Astrocyte (in vitro differentiated cells and primary cell): ENCODE results near the gene EXD3. TPM values are rescaled to one million over a fixed set of nuclear protein-coding genes. Genes with fewer than 3 reads are reported as not detected.

Source experiments
- DNase-seq: peaks from one replicate; pipeline ENCODE4 v3.0.0-alpha.2; 2010; ENCODE audit warnings: low read depth
- FAIRE-seq: peaks from 2 replicates; lab custom pipeline; 2011; peaks lifted over from hg19 to GRCh38; lab: Jason Lieb, UNC
- H2AFZ ChIP-seq: 2 replicates; pipeline ENCODE4 v1.6.0; 2012; ENCODE audit warnings: low read depth, low read length, inconsistent platforms
- H3K27ac ChIP-seq: 2 replicates; pipeline ENCODE4 v1.5.1; 2011; ENCODE audit warnings: low read depth, low read length, inconsistent platforms
- H3K27me3 ChIP-seq: 2 replicates; pipeline ENCODE4 v1.6.0; 2011; ENCODE audit warnings: low read length, inconsistent platforms; ENCODE audit not compliant: insufficient read depth
- H3K36me3 ChIP-seq: 2 replicates; pipeline ENCODE4 v1.5.1; 2011; ENCODE audit warnings: low read length, inconsistent platforms; ENCODE audit not compliant: insufficient read depth
- H3K4me1 ChIP-seq: 2 replicates; pipeline ENCODE4 v1.5.1; 2011; ENCODE audit warnings: low read length, inconsistent platforms; ENCODE audit not compliant: insufficient read depth
- H3K4me2 ChIP-seq: 2 replicates; pipeline ENCODE4 v1.6.0; 2012; ENCODE audit warnings: low read length, inconsistent platforms
- H3K4me3 ChIP-seq: 2 replicates; pipeline ENCODE4 v1.5.1; 2011; ENCODE audit warnings: low read depth, mild to moderate bottlenecking, low read length, inconsistent platforms; ENCODE audit not compliant: insufficient read depth
- H3K79me2 ChIP-seq: 2 replicates; pipeline ENCODE4 v1.6.0; 2012; ENCODE audit warnings: mild to moderate bottlenecking, low read length, inconsistent platforms; ENCODE audit not compliant: insufficient read depth
- H3K9ac ChIP-seq: 2 replicates; pipeline ENCODE4 v1.6.0; 2012; ENCODE audit warnings: mild to moderate bottlenecking, low read length, inconsistent platforms
- H3K9me3 ChIP-seq: 2 replicates; pipeline ENCODE4 v1.5.1; 2012; ENCODE audit warnings: low read depth, mild to moderate bottlenecking, low read length, inconsistent platforms; ENCODE audit not compliant: insufficient read depth
- H4K20me1 ChIP-seq: 2 replicates; pipeline ENCODE4 v1.6.0; 2012; ENCODE audit warnings: low read length, inconsistent platforms; ENCODE audit not compliant: insufficient read depth
- H3K27ac Mint-ChIP-seq: one replicate; pipeline ENCODE4 v1.8.0; 2021; ENCODE audit warnings: mild to moderate bottlenecking, mixed read lengths; ENCODE audit not compliant: unreplicated experiment
- H3K27me3 Mint-ChIP-seq: one replicate; pipeline ENCODE4 v1.8.0; 2021; ENCODE audit warnings: low read depth, mixed read lengths; ENCODE audit not compliant: unreplicated experiment
- H3K36me3 Mint-ChIP-seq: one replicate; pipeline ENCODE4 v1.8.0; 2021; ENCODE audit warnings: low read depth, mixed read lengths; ENCODE audit not compliant: unreplicated experiment
- H3K4me1 Mint-ChIP-seq: one replicate; pipeline ENCODE4 v1.8.0; 2021; ENCODE audit warnings: low read depth, mixed read lengths; ENCODE audit not compliant: unreplicated experiment
- H3K4me3 Mint-ChIP-seq: one replicate; pipeline ENCODE4 v1.8.0; 2021; ENCODE audit warnings: mild to moderate bottlenecking, moderate library complexity, mixed read lengths; ENCODE audit not compliant: unreplicated experiment
- H3K9me3 Mint-ChIP-seq: one replicate; pipeline ENCODE4 v1.8.0; 2021; ENCODE audit warnings: mild to moderate bottlenecking, mixed read lengths; ENCODE audit not compliant: unreplicated experiment
- EZH2 ChIP-seq: IDR thresholded peaks from 2 replicates; pipeline ENCODE4 v1.6.1; 2012; ENCODE audit warnings: mild to moderate bottlenecking, low read length, inconsistent platforms; ENCODE audit not compliant: insufficient read depth
- total RNA-seq: library from RNA; stranded (reverse); gene quantifications from 2 replicates; pipeline ENCODE4 v1.2.1, GENCODE V29; 2021
- TF ChIP-seq, protein P1 (sequence below): IDR thresholded peaks from 2 replicates; pipeline ENCODE4 v1.5.1; 2011; ENCODE audit warnings: low read depth, mild to moderate bottlenecking, inconsistent platforms, low read length, moderate library complexity; ENCODE audit not compliant: insufficient read depth

The EXD3 gene
- total RNA-seq, 1 donor from 2014 or later, result 8.5 TPM

DNA sequence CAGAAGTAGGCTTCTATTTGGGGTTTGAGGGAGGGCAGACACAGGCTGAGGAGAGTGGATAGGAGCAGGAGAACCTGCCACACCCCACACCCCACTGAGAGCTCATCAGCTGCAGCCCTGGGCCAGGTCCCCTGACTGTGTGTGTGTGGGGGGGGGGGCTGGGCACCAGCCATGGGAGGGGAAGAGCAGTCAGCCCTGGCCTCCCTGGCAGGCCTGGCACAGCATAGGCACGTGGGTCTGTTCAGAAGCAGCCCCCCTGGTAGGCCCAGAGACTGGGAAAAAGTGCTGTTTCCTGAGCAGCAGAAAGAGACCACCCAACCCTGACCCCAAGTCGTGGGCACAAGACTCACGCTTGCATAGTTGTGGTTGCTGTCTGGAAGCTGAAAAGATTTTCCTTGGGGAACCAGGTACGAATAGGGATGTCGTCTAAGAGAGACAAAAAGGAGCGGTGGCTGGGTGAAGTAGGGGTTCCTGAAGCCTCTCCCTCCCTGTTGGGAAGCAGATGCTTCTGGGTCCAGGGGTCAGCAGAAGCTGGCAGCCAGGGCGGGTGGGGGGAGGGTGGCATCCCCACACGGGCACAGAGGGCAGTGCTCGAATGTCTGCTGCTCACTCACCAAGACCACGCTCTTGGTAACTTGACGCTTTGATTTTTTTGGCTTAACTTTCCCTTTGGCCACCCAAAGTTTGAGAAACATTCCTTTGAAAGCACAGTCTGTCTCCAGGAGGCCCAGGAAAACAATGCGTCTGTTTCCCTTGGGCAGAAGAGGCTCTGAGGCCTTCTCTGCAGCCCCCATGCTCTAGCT is 33.3 kb upstream of the EXD3 start:
- Mint-ChIP-seq H3K36me3 (peaks cover 3% of the 10 kb centered on the region), H3K4me1 (peaks cover 10% of the 10 kb centered on the region), H3K9me3 (no peaks in the 10 kb centered on the region), H3K27ac (no peak overlapping the region), H3K4me3 (peak overlapping the region; percentile 66), H3K27me3 (no peaks in the 10 kb centered on the region)
- Histone ChIP-seq H3K27me3 (no peaks in the 10 kb centered on the region), H3K36me3 (peaks cover 3% of the 10 kb centered on the region), H3K9me3 (no peaks in the 10 kb centered on the region), H3K27ac (peak overlapping the region; percentile 39), H3K4me1 (peaks cover 48% of the 10 kb centered on the region), H3K4me2 (peak overlapping the region; percentile 96), H3K9ac (peak overlapping the region; percentile 34), H3K4me3 (no peak overlapping the region), H3K79me2 (no peaks in the 10 kb centered on the region), H4K20me1 (peaks cover 51% of the 10 kb centered on the region), H2AFZ (no peak overlapping the region)
- peak; percentile 67 for DNase-seq
- TF ChIP-seq EZH2, result no peak
- TF ChIP-seq, protein P1, sequence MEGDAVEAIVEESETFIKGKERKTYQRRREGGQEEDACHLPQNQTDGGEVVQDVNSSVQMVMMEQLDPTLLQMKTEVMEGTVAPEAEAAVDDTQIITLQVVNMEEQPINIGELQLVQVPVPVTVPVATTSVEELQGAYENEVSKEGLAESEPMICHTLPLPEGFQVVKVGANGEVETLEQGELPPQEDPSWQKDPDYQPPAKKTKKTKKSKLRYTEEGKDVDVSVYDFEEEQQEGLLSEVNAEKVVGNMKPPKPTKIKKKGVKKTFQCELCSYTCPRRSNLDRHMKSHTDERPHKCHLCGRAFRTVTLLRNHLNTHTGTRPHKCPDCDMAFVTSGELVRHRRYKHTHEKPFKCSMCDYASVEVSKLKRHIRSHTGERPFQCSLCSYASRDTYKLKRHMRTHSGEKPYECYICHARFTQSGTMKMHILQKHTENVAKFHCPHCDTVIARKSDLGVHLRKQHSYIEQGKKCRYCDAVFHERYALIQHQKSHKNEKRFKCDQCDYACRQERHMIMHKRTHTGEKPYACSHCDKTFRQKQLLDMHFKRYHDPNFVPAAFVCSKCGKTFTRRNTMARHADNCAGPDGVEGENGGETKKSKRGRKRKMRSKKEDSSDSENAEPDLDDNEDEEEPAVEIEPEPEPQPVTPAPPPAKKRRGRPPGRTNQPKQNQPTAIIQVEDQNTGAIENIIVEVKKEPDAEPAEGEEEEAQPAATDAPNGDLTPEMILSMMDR, result no peak
- FAIRE-seq, result no peak

- DNase-seq (no peak), FAIRE-seq (no peak)
- Histone ChIP-seq H3K4me1 (peaks cover 48% of the 10 kb centered on the region), H4K20me1 (peaks cover 51% of the 10 kb centered on the region), H2AFZ (no peak overlapping the region), H3K79me2 (no peaks in the 10 kb centered on the region), H3K36me3 (peaks cover 3% of the 10 kb centered on the region), H3K27me3 (no peaks in the 10 kb centered on the region), H3K4me2 (peak overlapping the region; percentile 96), H3K9me3 (no peaks in the 10 kb centered on the region), H3K27ac (no peak overlapping the region), H3K4me3 (no peak overlapping the region), H3K9ac (no peak overlapping the region)
- Mint-ChIP-seq H3K9me3 (no peaks in the 10 kb centered on the region), H3K36me3 (peaks cover 3% of the 10 kb centered on the region), H3K4me3 (no peak overlapping the region), H3K27ac (no peak overlapping the region), H3K27me3 (no peaks in the 10 kb centered on the region), H3K4me1 (peaks cover 10% of the 10 kb centered on the region)
- TF ChIP-seq EZH2, result no peak
- TF ChIP-seq, protein P1, result no peak
Observed at GRCh38 chr9:137455359-137455991, 32.5 kb upstream of the EXD3 start.
